GM23338 (cell line): Measurements from ENCODE around the gene HECTD2. TPM values are rescaled to one million over a fixed set of nuclear protein-coding genes. Genes with fewer than 3 reads are reported as not detected.

Experiments used
- ATAC-seq: fragments of 200-7000 bp; cut with Tn5 transposase; 3 replicates; pipeline ENCODE4 v1.9.1; 2020
- DNase-seq: peaks from one replicate; pipeline ENCODE4 v3.0.0-alpha.2; 2015; ENCODE audit warnings: low spot score
- H2AFZ ChIP-seq: fragments of 200-600 bp; sonication (generic); 2 replicates; pipeline ENCODE4 v1.8.0; 2016; ENCODE audit warnings: antibody characterized with exemption, mild to moderate bottlenecking, moderate library complexity
- H3F3A ChIP-seq: fragments of 200-600 bp; sonication (generic); replicated peaks from 2 replicates; pipeline ENCODE4 v1.8.0; 2017; ENCODE audit warnings: antibody characterized with exemption, mixed run types, low read depth
- H3K27ac ChIP-seq: fragments of 200-600 bp; sonication (generic); 2 replicates; pipeline ENCODE4 v1.6.1; 2016; ENCODE audit warnings: low read depth
- H3K27me3 ChIP-seq: fragments of 200-600 bp; sonication (generic); 2 replicates; pipeline ENCODE4 v1.8.0; 2016; ENCODE audit warnings: mild to moderate bottlenecking, mixed run types, moderate library complexity; ENCODE audit not compliant: insufficient read depth
- H3K36me3 ChIP-seq: fragments of 200-600 bp; sonication (generic); 2 replicates; pipeline ENCODE4 v1.8.0; 2016; ENCODE audit warnings: mild to moderate bottlenecking; ENCODE audit not compliant: insufficient read depth
- H3K4me1 ChIP-seq: fragments of 200-600 bp; sonication (generic); 2 replicates; pipeline ENCODE4 v1.8.0; 2016; ENCODE audit warnings: mild to moderate bottlenecking, moderate library complexity; ENCODE audit not compliant: insufficient read depth
- H3K4me2 ChIP-seq: fragments of 200-600 bp; sonication (generic); 2 replicates; pipeline ENCODE4 v1.7.1; 2017; ENCODE audit warnings: mixed run types
- H3K4me3 ChIP-seq: fragments of 200-600 bp; sonication (generic); 2 replicates; pipeline ENCODE4 v1.6.1; 2016; ENCODE audit warnings: mixed run types
- H3K79me2 ChIP-seq: fragments of 200-600 bp; sonication (generic); replicated peaks from 2 replicates; pipeline ENCODE4 v1.8.0; 2017; ENCODE audit warnings: mild to moderate bottlenecking; ENCODE audit not compliant: insufficient read depth
- H3K9me2 ChIP-seq: fragments of 200-600 bp; sonication (generic); 2 replicates; pipeline ENCODE4 v1.8.0; 2017; ENCODE audit not compliant: insufficient read depth
- H4K20me1 ChIP-seq: fragments of 200-600 bp; sonication (generic); replicated peaks from 2 replicates; pipeline ENCODE4 v1.8.0; 2017; ENCODE audit warnings: mild to moderate bottlenecking; ENCODE audit not compliant: insufficient read depth
- H3K27ac Mint-ChIP-seq: 2 replicates; pipeline ENCODE4 v1.8.0; 2020; ENCODE audit warnings: inconsistent platforms, mild to moderate bottlenecking, moderate library complexity, mixed read lengths
- H3K27me3 Mint-ChIP-seq: 3 replicates; pipeline ENCODE4 v1.8.0; 2022; ENCODE audit warnings: low read depth, mild to moderate bottlenecking, moderate library complexity, mixed read lengths, inconsistent platforms; ENCODE audit not compliant: insufficient read depth, poor library complexity
- H3K36me3 Mint-ChIP-seq: 3 replicates; pipeline ENCODE4 v1.8.0; 2021; ENCODE audit warnings: low read depth, mild to moderate bottlenecking, inconsistent platforms, moderate library complexity, mixed read lengths
- H3K4me1 Mint-ChIP-seq: 3 replicates; pipeline ENCODE4 v1.8.0; 2020; ENCODE audit warnings: mild to moderate bottlenecking, inconsistent platforms, mixed read lengths
- H3K4me3 Mint-ChIP-seq: 3 replicates; pipeline ENCODE4 v1.8.0; 2021; ENCODE audit warnings: moderate library complexity, mild to moderate bottlenecking, inconsistent platforms, mixed read lengths
- H3K9me3 Mint-ChIP-seq: 3 replicates; pipeline ENCODE4 v1.8.0; 2020; ENCODE audit warnings: moderate library complexity, mild to moderate bottlenecking, inconsistent platforms, mixed read lengths
- CREB1 ChIP-seq: fragments of 250-450 bp; sonication (Bioruptor Pico); IDR thresholded peaks from 2 replicates; pipeline ENCODE4 v1.5.0; 2020; ENCODE audit warnings: low read depth, mild to moderate bottlenecking, moderate library complexity
- CTCF ChIP-seq, 2 experiments: fragments of 200-600 bp in 1 of 2; sonication (generic) in 1 of 2; conservative IDR thresholded peaks; 2 replicates each; pipeline versions ENCODE4 v1.5.1 to v1.6.1; 2016 to 2017; ENCODE audit warnings: antibody characterized with exemption in 2 of 2, low read depth in 2 of 2, mild to moderate bottlenecking in 2 of 2, moderate library complexity in 1 of 2
- ETS1 ChIP-seq: IDR thresholded peaks from 2 replicates; pipeline ENCODE4 v1.6.1; 2016; ENCODE audit warnings: antibody characterized with exemption
- EZH2 ChIP-seq: fragments of 200-600 bp; sonication (generic); IDR thresholded peaks from one replicate; pipeline ENCODE4 v1.8.0; 2017; ENCODE audit warnings: antibody characterized with exemption, mild to moderate bottlenecking, low read depth; ENCODE audit not compliant: unreplicated experiment
- EZH2phosphoT487 ChIP-seq: fragments of 200-600 bp; sonication (generic); IDR thresholded peaks from one replicate; pipeline ENCODE4 v1.8.1; 2018; ENCODE audit warnings: antibody characterized with exemption; ENCODE audit not compliant: unreplicated experiment
- JUNB ChIP-seq: IDR thresholded peaks from one replicate; pipeline ENCODE4 v1.6.1; 2016; ENCODE audit warnings: antibody characterized with exemption; ENCODE audit not compliant: unreplicated experiment
- NANOG ChIP-seq: IDR thresholded peaks from 2 replicates; pipeline ENCODE4 v1.6.1; 2016; ENCODE audit warnings: antibody characterized with exemption, borderline replicate concordance
- POLR2AphosphoS5 ChIP-seq: IDR thresholded peaks from 2 replicates; pipeline ENCODE4 v1.6.1; 2016; ENCODE audit warnings: antibody characterized with exemption, low read depth
- REST ChIP-seq: IDR thresholded peaks from one replicate; pipeline ENCODE4 v1.6.1; 2018; ENCODE audit warnings: antibody characterized with exemption; ENCODE audit not compliant: unreplicated experiment
- STAT1 ChIP-seq: IDR thresholded peaks from one replicate; pipeline ENCODE4 v1.6.1; 2016; ENCODE audit warnings: antibody characterized with exemption; ENCODE audit not compliant: unreplicated experiment
- ZNF114 ChIP-seq: fragments of 250-450 bp; sonication (Bioruptor Pico); IDR thresholded peaks from 2 replicates; pipeline ENCODE4 v1.5.0; 2020; ENCODE audit warnings: mild to moderate bottlenecking, moderate library complexity
- ZNF331 ChIP-seq: fragments of 250-450 bp; sonication (Bioruptor Pico); IDR thresholded peaks from 2 replicates; pipeline ENCODE4 v1.5.0; 2020; ENCODE audit warnings: low read depth, mild to moderate bottlenecking, moderate library complexity
- ZNF462 ChIP-seq: fragments of 250-450 bp; sonication (Bioruptor Pico); IDR thresholded peaks from 2 replicates; pipeline ENCODE4 v1.5.0; 2020; ENCODE audit warnings: mild to moderate bottlenecking, moderate library complexity
- polyA plus RNA-seq: library from polyadenylated mRNA; unstranded; fragments of >200 nt; fragmentation: Nextera tagmentation; extraction: Ambion mirVana; gene quantifications from 2 replicates; pipeline ENCODE4 v1.2.1, GENCODE V29; 2016
- total RNA-seq: library from RNA; depleted of rRNA; stranded (reverse); fragments of >200 nt; shearing (Covaris generic); gene quantifications from 2 replicates; pipeline ENCODE4 v1.2.3, GENCODE V29; 2014

The HECTD2 gene
- total and polyA plus RNA-seq, 2 experiments from 2014 or later, result 8.5 to 14.4 TPM

GRCh38 chr10:91555455-91555854 is 145.3 kb downstream of the HECTD2 start:
- Histone ChIP-seq H3K27ac (no peak overlapping the region), H3K36me3 (no peaks in the 10 kb centered on the region), H3K9me2 (0 out of 2 replicates have a peak, but pooled peaks cover 3% of the 10 kb centered on the region), H3F3A (no peaks in the 10 kb centered on the region), H3K4me3 (no peak overlapping the region), H4K20me1 (no peaks in the 10 kb centered on the region), H3K4me2 (no peak overlapping the region), H3K27me3 (no peaks in the 10 kb centered on the region), H3K4me1 (no peaks in the 10 kb centered on the region; the same call in 1 of the 2 replicates), H2AFZ (no peak overlapping the region), H3K79me2 (no peaks in the 10 kb centered on the region)
- TF ChIP-seq EZH2, result no peak
- TF ChIP-seq ZNF331 (CRISPR knock-in tag), result no peak
- no peak for TF ChIP-seq NANOG
- TF ChIP-seq CTCF (conservative IDR thresholded peaks at IDR 0.05; ENCODE audit: low read depth in 2 of 2), result no peak
- TF ChIP-seq ETS1, result no peak
- no peak for TF ChIP-seq CREB1 (CRISPR knock-in tag)
- TF ChIP-seq REST, result no peak
- TF ChIP-seq JUNB, result no peak
- no peak for TF ChIP-seq STAT1
- no peak for TF ChIP-seq ZNF114 (CRISPR knock-in tag)
- no peak for TF ChIP-seq ZNF462
- TF ChIP-seq EZH2phosphoT487, result no peak
- TF ChIP-seq POLR2AphosphoS5, result no peak
- Mint-ChIP-seq H3K36me3 (peaks cover under 1% of the 10 kb centered on the region; the same call in 1 of the 3 replicates), H3K27me3 (peaks cover 6% of the 10 kb centered on the region), H3K4me1 (peaks cover 6% of the 10 kb centered on the region; the same call in 2 of the 3 replicates), H3K9me3 (peaks cover under 1% of the 10 kb centered on the region; the same call in 1 of the 3 replicates), H3K27ac (no peak overlapping the region), H3K4me3 (no peak overlapping the region)
- DNase-seq, result no peak
- no peak for ATAC-seq
